CD4-positive, CD25-positive, alpha-beta regulatory T cell (primary cell): ENCODE measurements around the gene TMEM132E. TPM values are rescaled to one million over a fixed set of nuclear protein-coding genes. Genes with fewer than 3 reads are reported as not detected.

Source experiments
- ATAC-seq, 2 donors: fragments of 150-1000 bp; cut with Tn5 transposase; one replicate each; pipeline ENCODE4 v1.10.0; 2021; ENCODE audit warnings: low read depth in 2 of 2, moderate number of reproducible peaks in 2 of 2, moderate library complexity in 1 of 2
- DNase-seq, 3 donors: peaks; one replicate each; pipeline versions ENCODE4 v3.0.0 to v3.0.0-alpha.2; 2012 to 2022; ENCODE audit warnings: mixed read lengths in 1 of 3
- H3K27ac ChIP-seq: one replicate; pipeline ENCODE4 v1.7.0; 2013; ENCODE audit warnings: mild to moderate bottlenecking, low read length; ENCODE audit not compliant: insufficient read depth, poor library complexity, severe bottlenecking
- H3K27me3 ChIP-seq: one replicate; pipeline ENCODE4 v1.7.0; 2013; ENCODE audit warnings: low read length; ENCODE audit not compliant: control insufficient read depth, insufficient read depth
- H3K36me3 ChIP-seq: one replicate; pipeline ENCODE4 v1.7.0; 2013; ENCODE audit warnings: mild to moderate bottlenecking, low read length, moderate library complexity; ENCODE audit not compliant: control insufficient read depth, insufficient read depth
- H3K4me1 ChIP-seq: 2 replicates; pipeline ENCODE4 v1.7.0; 2013; ENCODE audit warnings: mild to moderate bottlenecking, low read length; ENCODE audit not compliant: insufficient read depth, control insufficient read depth, poor library complexity, severe bottlenecking
- H3K4me3 ChIP-seq: one replicate; pipeline ENCODE4 v1.7.0; 2013; ENCODE audit warnings: low read depth, mild to moderate bottlenecking, low read length, moderate library complexity
- H3K9me3 ChIP-seq, 2 experiments: 1 replicate in 1 of 2; 2 replicates in 1 of 2; pipeline ENCODE4 v1.7.0; 2013; ENCODE audit warnings: low read length in 2 of 2, mild to moderate bottlenecking in 1 of 2, moderate library complexity in 1 of 2; ENCODE audit not compliant: control insufficient read depth in 2 of 2
- H3K27ac Mint-ChIP-seq, 3 donors: one replicate each; pipeline ENCODE4 v1.8.0; 2020 to 2022; ENCODE audit warnings: mild to moderate bottlenecking in 3 of 3, mixed read lengths in 3 of 3, moderate library complexity in 2 of 3
- H3K27me3 Mint-ChIP-seq: one replicate; pipeline ENCODE4 v1.8.0; 2022; ENCODE audit warnings: mild to moderate bottlenecking, mixed read lengths
- H3K36me3 Mint-ChIP-seq: one replicate; pipeline ENCODE4 v1.8.0; 2020; ENCODE audit warnings: mixed read lengths
- H3K4me1 Mint-ChIP-seq, 4 donors: one replicate each; pipeline ENCODE4 v1.8.0; 2020 to 2022; ENCODE audit warnings: mixed read lengths in 4 of 4, mild to moderate bottlenecking in 1 of 4
- H3K4me3 Mint-ChIP-seq, 4 donors: one replicate each; pipeline ENCODE4 v1.8.0; 2020 to 2022; ENCODE audit warnings: mild to moderate bottlenecking in 4 of 4, mixed read lengths in 4 of 4, moderate library complexity in 3 of 4
- H3K9me3 Mint-ChIP-seq, 7 donors: one replicate each; pipeline ENCODE4 v1.8.0; 2020 to 2022; ENCODE audit warnings: mixed read lengths in 7 of 7, mild to moderate bottlenecking in 3 of 7, moderate library complexity in 2 of 7
- polyA plus RNA-seq, 4 donors: library from polyadenylated mRNA; unstranded; fragments of 300-500 nt; fragmentation: Illumina TruSeq; gene quantifications; one replicate each; pipeline ENCODE4 v1.2.3, GENCODE V29; 2021
- total RNA-seq: library from RNA; stranded (reverse); gene quantifications from one replicate; pipeline ENCODE4 v1.2.3, GENCODE V29; 2022

Gene TMEM132E
- total and polyA plus RNA-seq, 5 donors from 2014 or later, result 0.06 to 0.55 (median 0.25) TPM; not detected in 1

- DNase-seq, result peak in 1 of 3 donors; percentile 22
- ATAC-seq, result peak; percentile 57
- Histone ChIP-seq H3K27ac (no peak overlapping the region), H3K4me3 (no peak overlapping the region), H3K4me1 (no peaks in the 10 kb centered on the region), H3K27me3 (no peaks in the 10 kb centered on the region), H3K9me3 (no peaks in the 10 kb centered on the region), H3K36me3 (no peaks in the 10 kb centered on the region)
- H3K27ac Mint-ChIP-seq, result peak overlapping the region in 1 of 3 donors; percentile 75
- peak overlapping the region in 1 of 4 donors; percentile 46 for H3K4me3 Mint-ChIP-seq
- H3K4me1 Mint-ChIP-seq, result peaks cover 0 to 11% (median 2%) of the 10 kb centered on the region in 4 donors
- no peaks in the 10 kb centered on the region for H3K36me3 Mint-ChIP-seq
- H3K9me3 Mint-ChIP-seq, result peaks cover 0 to 2% (median 0%) of the 10 kb centered on the region in 7 donors
- H3K27me3 Mint-ChIP-seq, result peaks cover 13% of the 10 kb centered on the region
Measured at GRCh38 chr17:34665150-34665806, 85.9 kb downstream of the TMEM132E start.

- Histone ChIP-seq H3K4me1 (no peaks in the 10 kb centered on the region), H3K36me3 (no peaks in the 10 kb centered on the region), H3K27ac (no peak overlapping the region), H3K9me3 (no peaks in the 10 kb centered on the region), H3K4me3 (no peak overlapping the region), H3K27me3 (no peaks in the 10 kb centered on the region)
- Mint-ChIP-seq H3K36me3 (no peaks in the 10 kb centered on the region), H3K27ac (no peak overlapping the region), H3K9me3 (peaks cover 0 to 2% (median 0%) of the 10 kb centered on the region in 7 donors), H3K27me3 (peaks cover 11% of the 10 kb centered on the region), H3K4me1 (peaks cover 0 to 11% (median 2%) of the 10 kb centered on the region in 4 donors), H3K4me3 (peak overlapping the region in 1 of 4 donors; percentile 46)
- DNase-seq, result no peak
- ATAC-seq, result no peak
Measured at GRCh38 chr17:34665819-34666763, 86.7 kb downstream of the TMEM132E start.

- Histone ChIP-seq H3K27ac (no peak overlapping the region), H3K4me1 (no peaks in the 10 kb centered on the region), H3K9me3 (no peaks in the 10 kb centered on the region), H3K27me3 (no peaks in the 10 kb centered on the region), H3K4me3 (no peak overlapping the region), H3K36me3 (no peaks in the 10 kb centered on the region)
- DNase-seq (no peak), ATAC-seq (no peak)
- Mint-ChIP-seq H3K36me3 (no peaks in the 10 kb centered on the region), H3K4me1 (peaks cover 0 to 11% (median 2%) of the 10 kb centered on the region in 4 donors), H3K9me3 (peaks cover 0 to 4% (median 0%) of the 10 kb centered on the region in 7 donors), H3K27me3 (no peaks in the 10 kb centered on the region), H3K4me3 (no peak overlapping the region), H3K27ac (no peak overlapping the region)
Measured at GRCh38 chr17:34667656-34668055, 88.3 kb downstream of the TMEM132E start.

- H3K36me3 ChIP-seq, result no peaks in the 10 kb centered on the region
- DNase-seq, result no peak
- no peaks in the 10 kb centered on the region for H3K27me3 ChIP-seq
- no peaks in the 10 kb centered on the region for H3K9me3 ChIP-seq
- H3K4me3 Mint-ChIP-seq, result no peak overlapping the region
- peaks cover 0 to 11% (median 2%) of the 10 kb centered on the region in 4 donors for H3K4me1 Mint-ChIP-seq
- peaks cover 0 to 4% (median 0%) of the 10 kb centered on the region in 7 donors for H3K9me3 Mint-ChIP-seq
- H3K36me3 Mint-ChIP-seq, result no peaks in the 10 kb centered on the region
- H3K27me3 Mint-ChIP-seq, result no peaks in the 10 kb centered on the region
- H3K4me3 ChIP-seq, result no peak overlapping the region
- no peak overlapping the region for H3K27ac ChIP-seq
- peak overlapping the region in 1 of 3 donors; percentile 21 for H3K27ac Mint-ChIP-seq
- H3K4me1 ChIP-seq, result no peaks in the 10 kb centered on the region
- no peak for ATAC-seq
Measured at GRCh38 chr17:34668206-34668605, 88.8 kb downstream of the TMEM132E start.

GRCh38 chr17:34669511-34669910 lies 90.1 kb downstream of the TMEM132E start:
- H3K27ac ChIP-seq, result no peak overlapping the region
- H3K36me3 Mint-ChIP-seq, result no peaks in the 10 kb centered on the region
- no peaks in the 10 kb centered on the region for H3K9me3 ChIP-seq
- DNase-seq (no peak), ATAC-seq (no peak)
- H3K27me3 ChIP-seq, result no peaks in the 10 kb centered on the region
- no peak overlapping the region for H3K4me3 Mint-ChIP-seq
- H3K36me3 ChIP-seq, result no peaks in the 10 kb centered on the region
- no peak overlapping the region for H3K4me3 ChIP-seq
- no peak overlapping the region for H3K27ac Mint-ChIP-seq
- peaks cover 0 to 11% (median 2%) of the 10 kb centered on the region in 4 donors for H3K4me1 Mint-ChIP-seq
- H3K27me3 Mint-ChIP-seq, result no peaks in the 10 kb centered on the region
- no peaks in the 10 kb centered on the region for H3K4me1 ChIP-seq
- peaks cover 0 to 4% (median 0%) of the 10 kb centered on the region in 7 donors for H3K9me3 Mint-ChIP-seq

GRCh38 chr17:34670618-34671017 lies 91.2 kb downstream of the TMEM132E start:
- Histone ChIP-seq H3K36me3 (no peaks in the 10 kb centered on the region), H3K4me3 (no peak overlapping the region), H3K4me1 (no peaks in the 10 kb centered on the region), H3K9me3 (no peaks in the 10 kb centered on the region), H3K27me3 (no peaks in the 10 kb centered on the region), H3K27ac (no peak overlapping the region)
- no peak overlapping the region for H3K27ac Mint-ChIP-seq
- H3K27me3 Mint-ChIP-seq, result no peaks in the 10 kb centered on the region
- DNase-seq (no peak), ATAC-seq (no peak)
- H3K36me3 Mint-ChIP-seq, result no peaks in the 10 kb centered on the region
- peaks cover 0 to 4% (median 0%) of the 10 kb centered on the region in 7 donors for H3K9me3 Mint-ChIP-seq
- no peak overlapping the region for H3K4me3 Mint-ChIP-seq
- peaks cover 0 to 2% (median 0%) of the 10 kb centered on the region in 4 donors for H3K4me1 Mint-ChIP-seq

GRCh38 chr17:34671191-34671590 lies 91.8 kb downstream of the TMEM132E start:
- H3K4me3 Mint-ChIP-seq, result no peak overlapping the region
- no peaks in the 10 kb centered on the region for H3K27me3 Mint-ChIP-seq
- Histone ChIP-seq H3K4me3 (no peak overlapping the region), H3K27ac (no peak overlapping the region), H3K4me1 (no peaks in the 10 kb centered on the region), H3K9me3 (no peaks in the 10 kb centered on the region), H3K27me3 (no peaks in the 10 kb centered on the region), H3K36me3 (no peaks in the 10 kb centered on the region)
- no peak overlapping the region for H3K27ac Mint-ChIP-seq
- no peaks in the 10 kb centered on the region for H3K36me3 Mint-ChIP-seq
- ATAC-seq, result no peak
- no peaks in the 10 kb centered on the region for H3K4me1 Mint-ChIP-seq
- peaks cover 0 to 4% (median 0%) of the 10 kb centered on the region in 7 donors for H3K9me3 Mint-ChIP-seq
- no peak for DNase-seq
